ENCODE results near the gene CCL3. TPM values are rescaled to one million over a fixed set of nuclear protein-coding genes. Genes with fewer than 3 reads are reported as not detected.
"Not testable (repeated sequence)": the region's sequence is repeated elsewhere in the genome, so short reads cannot be mapped to it uniquely, and the experiment has no call there.

Gene CCL3
- total RNA-seq, 2 donors from 2014 or later: 2.0 to 4.2 TPM

DNA sequence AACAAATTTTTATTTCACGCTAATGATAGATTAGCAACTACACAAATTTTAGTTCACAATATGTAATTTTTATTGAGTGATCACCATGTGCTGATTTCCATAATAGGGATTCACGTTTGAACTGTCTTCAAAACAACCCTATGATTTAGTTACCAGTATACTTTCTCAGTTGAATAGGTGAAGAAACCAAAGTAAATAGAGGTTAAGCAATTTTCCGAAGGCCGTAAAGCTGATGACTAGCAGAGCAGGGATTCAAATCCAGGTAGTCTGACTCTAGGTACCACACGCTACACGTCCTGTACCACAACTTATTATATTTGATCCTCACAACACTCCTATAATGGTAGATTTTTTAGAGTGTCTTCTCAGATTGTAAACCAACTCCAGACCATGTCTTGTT is 2.8 kb upstream of the CCL3 start:
- ATAC-seq; intact Hi-C loops (cut with DNase I, micrococcal nuclease); DNase-seq: not testable (repeated sequence)

- intact Hi-C loops (cut with DNase I, micrococcal nuclease): no loop called here
Measured at GRCh38 chr17:36092230-36092629, 2.3 kb upstream of the CCL3 start.

GRCh38 chr17:36089339-36089865 is 541 bp downstream of the CCL3 start:
- intact Hi-C loops (cut with DNase I, micrococcal nuclease): no loop called here
- no peak for ATAC-seq

More at GRCh38 chr17:36092230-36092629, 2.3 kb upstream of the CCL3 start:
- ATAC-seq (no peak), DNase-seq (no peak)

DNA sequence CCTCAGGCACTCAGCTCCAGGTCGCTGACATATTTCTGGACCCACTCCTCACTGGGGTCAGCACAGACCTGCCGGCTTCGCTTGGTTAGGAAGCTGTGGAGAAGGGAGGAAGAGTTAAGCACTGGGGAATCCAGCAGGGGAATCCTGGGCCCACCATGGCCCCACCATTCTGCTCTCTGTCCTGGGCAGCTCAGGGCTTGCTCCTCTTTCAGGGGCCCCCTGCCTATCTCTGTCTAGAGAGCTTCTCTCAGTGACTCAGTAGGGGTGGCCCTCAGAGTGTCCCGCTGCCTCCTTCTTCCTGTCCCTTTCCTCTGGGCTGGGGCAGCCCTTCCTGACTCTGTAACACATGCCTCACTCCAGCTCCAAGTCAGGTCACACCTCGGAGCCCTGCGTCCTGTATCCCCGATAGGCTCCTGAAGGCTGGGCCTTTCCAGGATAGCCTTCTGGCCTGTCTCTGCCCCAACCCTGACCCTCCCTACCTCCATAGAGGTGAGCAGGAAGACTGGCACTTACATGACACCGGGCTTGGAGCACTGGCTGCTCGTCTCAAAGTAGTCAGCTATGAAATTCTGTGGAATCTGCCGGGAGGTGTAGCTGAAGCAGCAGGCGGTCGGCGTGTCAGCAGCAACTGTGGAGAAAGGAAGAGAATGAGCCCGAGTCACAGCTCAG is 1.1 kb downstream of the CCL3 start:
- DNase-seq (no peak), ATAC-seq (no peak)
- intact Hi-C loops (cut with DNase I, micrococcal nuclease): no loop called here

More at GRCh38 chr17:36089339-36089865, 541 bp downstream of the CCL3 start:
- no peak for DNase-seq

GRCh38 chr17:36087897-36088572 is 1.9 kb downstream of the CCL3 start:
- ATAC-seq; intact Hi-C loops (cut with DNase I, micrococcal nuclease); DNase-seq: not testable (repeated sequence)

DNA sequence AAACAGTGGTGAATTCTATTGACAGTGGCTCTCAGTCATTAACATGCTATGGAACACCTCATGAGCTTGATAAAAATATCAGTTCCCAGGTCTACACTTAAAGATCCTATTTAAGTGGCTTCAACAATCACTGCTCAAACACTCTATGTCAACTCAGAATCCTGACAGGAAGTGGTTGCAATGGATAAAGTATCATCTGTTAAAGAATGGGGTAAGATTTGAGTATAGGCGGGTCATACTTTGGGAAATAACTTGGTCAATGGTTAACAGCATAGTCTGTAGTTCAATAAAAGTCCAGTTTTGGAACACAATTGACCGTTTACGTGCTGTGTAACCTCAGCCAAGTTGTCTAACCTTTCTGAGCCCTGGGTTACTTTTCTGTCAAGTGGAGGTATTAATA is 2.5 kb downstream of the CCL3 start:
- ATAC-seq: peak; percentile 59
- DNase-seq; intact Hi-C loops (cut with DNase I, micrococcal nuclease): not testable (repeated sequence)

- intact Hi-C loops (cut with DNase I, micrococcal nuclease): no loop called here
- ATAC-seq (no peak), DNase-seq (no peak)
Measured at GRCh38 chr17:36086791-36087190, 3.2 kb downstream of the CCL3 start.

DNA sequence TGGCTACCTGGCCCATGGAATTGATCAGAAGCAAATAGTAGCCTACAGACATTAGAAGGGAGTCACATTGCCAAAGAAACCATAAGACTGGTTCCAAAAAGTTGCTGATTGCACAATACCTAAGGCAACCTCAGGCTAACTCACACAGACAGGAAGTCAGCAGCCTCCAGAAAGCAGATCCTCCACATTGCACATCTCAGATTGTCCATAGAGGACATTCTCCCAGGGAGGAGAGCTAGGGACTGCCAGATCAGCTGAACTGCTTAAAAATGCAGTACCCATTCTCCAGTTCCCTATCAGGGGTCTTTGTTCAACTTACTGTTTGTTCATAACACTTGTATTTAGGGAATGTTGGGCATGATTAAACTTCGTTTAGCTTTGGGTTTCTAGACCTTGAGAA is 4.2 kb downstream of the CCL3 start:
- DNase-seq: no peak
- peak; percentile 47 for ATAC-seq
- intact Hi-C loops (cut with DNase I, micrococcal nuclease): no loop called here

- DNase-seq; intact Hi-C loops (cut with DNase I, micrococcal nuclease); ATAC-seq: not testable (repeated sequence)
Measured at GRCh38 chr17:36083691-36084090, 6.3 kb downstream of the CCL3 start.

GRCh38 chr17:36082482-36083120 is 7.3 kb downstream of the CCL3 start:
- peak in 1 of 2 donors; percentile 37 for DNase-seq
- intact Hi-C loops (cut with DNase I, micrococcal nuclease): not testable (repeated sequence)

GRCh38 chr17:36081681-36082471 is 8.1 kb downstream of the CCL3 start:
- intact Hi-C loops (cut with DNase I, micrococcal nuclease); ATAC-seq: not testable (repeated sequence)

More at GRCh38 chr17:36082482-36083120, 7.3 kb downstream of the CCL3 start:
- ATAC-seq: peak; percentile 25

GRCh38 chr17:36074365-36074764 is 15.6 kb downstream of the CCL3 start:
- ATAC-seq (no peak), DNase-seq (no peak)
- intact Hi-C loops (cut with DNase I, micrococcal nuclease): no loop called here

More at GRCh38 chr17:36081681-36082471, 8.1 kb downstream of the CCL3 start:
- not testable (repeated sequence) for DNase-seq

GRCh38 chr17:36072431-36073121 is 17.4 kb downstream of the CCL3 start:
- ATAC-seq: peak; percentile 63
- peak in 1 of 2 donors; percentile 68 for DNase-seq
- intact Hi-C loops (cut with DNase I, micrococcal nuclease): no loop called here

- intact Hi-C loops (cut with DNase I, micrococcal nuclease): no loop called here
- ATAC-seq (no peak), DNase-seq (no peak)
Measured at GRCh38 chr17:36071751-36072150, 18.2 kb downstream of the CCL3 start.

DNA sequence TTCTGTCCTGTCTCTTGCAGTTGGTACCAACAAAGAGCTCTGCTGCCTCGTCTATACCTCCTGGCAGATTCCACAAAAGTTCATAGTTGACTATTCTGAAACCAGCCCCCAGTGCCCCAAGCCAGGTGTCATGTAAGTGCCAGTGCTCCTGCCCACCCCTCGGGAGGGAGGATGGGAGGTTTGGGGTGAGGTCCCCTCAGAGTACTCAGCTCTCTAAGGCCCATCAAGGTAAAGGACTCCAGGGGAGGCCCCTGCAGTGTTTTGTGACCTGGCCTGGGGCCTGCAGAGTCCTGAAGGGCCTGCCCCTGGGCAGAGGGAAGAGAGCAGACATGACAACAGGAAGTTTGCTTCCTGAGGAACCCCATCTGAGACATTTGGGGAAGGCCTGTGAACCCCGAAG is 19.5 kb downstream of the CCL3 start:
- ATAC-seq (no peak), DNase-seq (no peak)
- intact Hi-C loops (cut with DNase I, micrococcal nuclease): no loop called here

GRCh38 chr17:36069136-36069535 is 20.8 kb downstream of the CCL3 start:
- ATAC-seq (no peak), DNase-seq (no peak)
- intact Hi-C loops (cut with DNase I, micrococcal nuclease): no loop called here

- ATAC-seq (no peak), DNase-seq (no peak)
- intact Hi-C loops (cut with DNase I, micrococcal nuclease): no loop called here
Measured at GRCh38 chr17:36068524-36068923, 21.4 kb downstream of the CCL3 start.

DNA sequence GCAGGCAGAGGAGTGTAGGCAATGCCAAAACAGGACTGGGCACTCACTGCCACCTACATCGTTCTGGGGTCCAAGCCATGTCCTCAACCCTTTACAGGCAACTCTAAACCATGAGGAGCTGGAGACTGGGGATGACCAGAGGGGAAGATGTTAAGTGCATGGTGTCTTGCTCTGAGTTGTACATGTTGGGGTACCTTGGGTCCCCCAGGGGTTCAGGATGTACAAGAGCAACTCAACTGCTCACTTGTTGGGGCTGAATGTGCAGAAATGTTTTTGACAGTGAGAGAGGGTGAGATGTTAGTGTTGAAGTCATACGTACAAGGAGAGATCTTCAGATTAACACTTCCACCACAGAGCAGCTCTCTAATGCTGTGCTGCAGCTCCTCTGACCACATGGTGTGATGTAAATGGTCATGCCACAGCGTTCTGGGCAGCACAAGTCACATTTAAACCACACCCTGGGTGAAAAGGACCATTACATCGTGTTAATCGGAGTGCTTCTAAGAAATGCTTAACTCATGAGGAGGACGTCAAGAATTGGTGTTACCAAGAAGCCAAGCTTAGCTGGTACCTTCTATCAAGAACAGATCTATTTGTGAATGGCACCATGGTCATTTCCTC is 23.5 kb downstream of the CCL3 start:
- intact Hi-C loops (cut with DNase I, micrococcal nuclease): no loop called here
- DNase-seq: no peak
- ATAC-seq: peak; percentile 18
